DMS 273 (cell line): ENCODE data around the gene AHRR.
"Not testable (repeated sequence)": the region's sequence is repeated elsewhere in the genome, so short reads cannot be mapped to it uniquely, and the experiment has no call there.

Source experiments
- DNase-seq: peaks from one replicate; lab custom pipeline; 2025; ENCODE audit not compliant: unreplicated experiment; lab: John Stamatoyannopoulos, UW

The AHRR gene

DNA sequence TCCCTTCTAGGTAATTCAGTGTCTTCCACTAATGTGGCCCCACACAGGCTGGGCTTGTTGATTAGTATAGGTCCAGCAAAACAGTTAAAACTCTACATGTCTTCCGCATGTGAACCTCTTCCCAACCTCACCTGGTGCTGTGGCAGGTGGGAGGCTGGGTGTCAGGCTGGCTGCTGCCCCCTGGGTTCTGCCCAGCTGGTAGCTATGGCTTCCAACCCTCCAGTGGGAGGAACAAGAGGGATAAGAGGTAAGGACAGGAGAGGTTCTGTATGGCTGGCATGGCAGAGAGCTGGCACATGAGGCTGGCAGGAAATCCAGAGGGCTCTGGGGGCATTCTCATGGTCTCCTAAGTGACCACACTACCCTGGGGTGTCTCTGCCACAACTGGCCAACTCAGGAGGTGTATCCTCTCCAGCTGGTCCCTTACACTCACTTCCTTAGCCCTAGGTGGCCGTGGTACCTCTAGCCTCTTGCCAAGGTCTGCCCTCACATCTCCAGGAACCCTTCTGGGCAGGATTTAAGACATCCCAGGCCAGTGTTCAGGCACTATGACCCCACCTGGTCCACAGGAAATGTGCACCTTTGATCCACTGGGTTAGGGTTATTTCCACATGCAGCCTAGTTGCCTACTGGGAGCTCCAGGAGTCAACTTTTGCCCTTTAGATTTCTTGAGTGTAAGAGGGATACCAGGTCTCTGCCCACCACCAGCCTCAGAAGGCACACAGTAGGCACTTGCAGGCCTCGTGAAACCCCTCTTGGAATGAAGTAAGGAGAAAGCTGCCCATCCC is 41.7 kb downstream of the AHRR start:
- DNase-seq = no peak

- no peak for DNase-seq
Measured at GRCh38 chr5:364497-364896, 43.0 kb downstream of the AHRR start.

- DNase-seq = no peak
Measured at GRCh38 chr5:366541-367357, 45.2 kb downstream of the AHRR start.

DNA sequence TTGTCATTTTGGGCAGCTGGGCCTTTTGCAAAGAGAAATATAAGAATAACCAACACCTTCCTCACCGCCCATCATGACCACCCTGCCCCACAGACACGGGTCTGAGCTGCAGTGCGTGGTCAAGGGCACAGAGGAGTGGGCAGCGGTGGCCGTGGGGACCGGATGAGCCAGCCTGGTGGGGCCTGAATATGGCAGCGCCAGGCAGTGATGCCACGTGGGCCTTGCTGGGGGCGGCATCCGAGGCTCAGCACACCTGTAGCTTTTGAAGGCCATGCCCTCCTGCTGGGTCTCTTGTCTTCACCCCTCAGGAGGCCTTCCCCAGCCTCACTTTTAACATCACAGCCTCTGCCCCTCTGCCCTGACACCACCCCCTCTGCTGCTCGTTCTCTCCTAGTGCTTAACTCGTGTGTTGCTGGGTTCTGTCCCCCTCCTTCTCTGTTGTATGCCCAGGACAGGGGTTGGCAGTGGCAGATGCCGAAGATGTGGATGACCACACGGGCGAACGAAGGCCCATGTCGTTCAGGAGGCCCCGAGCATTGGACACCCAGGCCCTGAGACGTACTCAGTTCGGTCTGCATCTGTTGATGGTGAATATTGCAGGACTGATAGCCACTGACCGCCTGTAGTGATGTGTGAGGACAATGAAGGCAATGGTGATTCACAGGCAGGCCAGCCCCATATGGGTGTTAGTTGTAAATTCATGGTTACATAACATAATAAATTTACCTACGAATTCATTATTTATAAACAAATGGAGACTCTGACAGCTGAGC is 46.0 kb downstream of the AHRR start:
- DNase-seq = no peak

DNA sequence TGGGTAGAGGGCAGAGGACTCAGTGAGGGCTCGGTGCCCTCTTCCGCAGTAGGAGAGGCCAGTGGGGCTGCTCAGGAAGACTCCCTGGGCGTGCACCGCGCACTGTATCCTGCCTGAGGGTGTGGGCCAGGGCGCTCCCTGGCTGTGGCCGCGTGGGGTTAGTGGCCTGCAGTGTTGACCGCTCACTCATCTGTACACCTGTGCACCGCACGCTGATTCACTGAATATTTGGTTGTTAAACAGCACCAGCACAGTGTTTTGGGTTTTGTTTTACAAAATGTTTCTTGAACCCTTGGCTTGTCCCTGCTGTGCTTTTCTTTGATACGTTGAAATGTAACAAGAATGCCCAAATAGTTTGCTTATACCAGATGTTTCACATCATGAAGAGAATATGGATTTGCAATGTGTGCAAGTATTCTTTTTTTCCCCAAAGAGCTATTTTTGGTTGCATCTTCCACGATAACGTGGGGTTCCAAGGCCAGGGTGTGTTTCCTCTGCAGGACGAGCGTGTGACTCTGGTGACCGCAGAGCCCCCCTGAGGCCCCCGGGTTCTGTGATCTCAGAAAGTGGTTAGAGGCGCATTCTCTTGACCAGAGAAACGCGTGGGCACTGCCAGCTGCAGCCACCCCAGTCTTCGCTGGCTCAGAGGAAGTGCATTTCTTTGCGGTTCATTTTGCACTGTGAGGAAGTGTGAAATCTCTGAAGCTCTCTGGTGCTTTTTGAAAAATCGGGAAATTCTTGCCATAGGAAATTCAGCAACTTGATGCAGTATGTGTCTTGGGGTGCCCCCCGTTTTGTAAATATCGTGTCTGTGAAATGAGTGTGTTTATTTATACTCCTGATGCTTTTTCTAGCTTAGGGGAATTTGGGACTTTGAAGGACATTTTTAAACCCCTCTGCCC is 46.9 kb downstream of the AHRR start:
- DNase-seq = no peak

GRCh38 chr5:369151-369868 is 47.8 kb downstream of the AHRR start:
- no peak for DNase-seq

- DNase-seq = not testable (repeated sequence)
Measured at GRCh38 chr5:369869-370236, 48.3 kb downstream of the AHRR start.

GRCh38 chr5:370311-370958 is 48.9 kb downstream of the AHRR start:
- DNase-seq = no peak

GRCh38 chr5:370959-371810 is 49.7 kb downstream of the AHRR start:
- DNase-seq = no peak

- DNase-seq = no peak
Measured at GRCh38 chr5:371811-372555, 50.5 kb downstream of the AHRR start.

DNA sequence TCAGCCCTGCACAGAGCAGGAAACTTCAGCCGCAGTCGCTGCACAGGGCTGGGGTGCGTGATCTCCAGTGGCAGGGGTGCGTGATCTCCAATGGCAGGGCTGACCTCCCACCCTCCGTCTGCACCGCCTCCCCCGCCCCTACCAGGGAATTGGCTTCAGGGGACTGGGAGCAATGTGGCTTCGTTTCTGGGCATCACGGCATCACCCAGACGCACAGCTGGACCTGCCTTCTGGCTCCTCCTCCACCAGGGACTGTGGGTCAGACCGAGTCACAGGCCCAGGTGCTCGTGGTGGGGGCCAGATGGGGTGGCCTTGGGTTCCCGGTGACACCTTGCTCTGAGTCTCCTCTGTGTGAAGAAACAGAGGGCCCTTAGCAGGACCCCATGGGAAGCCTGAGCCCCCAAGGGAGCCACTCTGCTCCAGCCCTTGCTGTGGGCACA is 51.1 kb downstream of the AHRR start:
- DNase-seq = no peak

DNA sequence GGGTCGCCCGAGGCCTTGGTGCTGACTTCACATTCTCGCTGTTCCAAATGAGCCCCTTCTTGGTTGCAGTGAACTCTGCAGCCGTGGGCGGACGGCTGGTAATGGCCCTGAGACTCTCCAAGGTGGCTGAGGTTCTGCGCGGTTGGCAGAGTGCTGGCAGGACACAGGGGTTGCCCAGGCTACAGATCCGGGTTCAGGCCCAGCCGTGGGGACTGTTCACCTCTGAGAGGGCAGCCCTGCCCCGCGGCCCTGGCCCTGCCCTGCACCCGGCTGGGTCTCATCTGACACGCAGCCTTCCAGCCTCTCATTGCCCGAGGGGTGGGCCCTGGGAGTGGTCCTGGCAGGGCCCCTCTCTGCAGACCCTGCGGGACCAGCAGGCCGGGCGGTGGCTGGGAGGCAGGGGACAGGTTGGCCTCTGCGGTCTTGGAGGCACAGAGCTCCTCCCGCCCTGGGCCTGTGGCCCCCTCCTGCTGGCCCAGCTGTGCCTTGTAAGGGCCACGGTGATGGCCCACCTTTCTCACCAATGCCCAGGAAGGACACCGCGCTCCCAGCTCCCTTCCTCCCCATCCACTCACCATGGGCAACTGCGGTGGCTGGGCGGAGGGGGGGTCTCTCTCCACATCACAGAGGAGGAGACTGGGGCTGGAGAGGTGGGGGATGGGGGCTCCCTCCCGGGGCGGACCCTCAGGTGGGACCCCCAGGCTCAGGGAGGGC is 51.6 kb downstream of the AHRR start:
- DNase-seq = peak; percentile 55

DNA sequence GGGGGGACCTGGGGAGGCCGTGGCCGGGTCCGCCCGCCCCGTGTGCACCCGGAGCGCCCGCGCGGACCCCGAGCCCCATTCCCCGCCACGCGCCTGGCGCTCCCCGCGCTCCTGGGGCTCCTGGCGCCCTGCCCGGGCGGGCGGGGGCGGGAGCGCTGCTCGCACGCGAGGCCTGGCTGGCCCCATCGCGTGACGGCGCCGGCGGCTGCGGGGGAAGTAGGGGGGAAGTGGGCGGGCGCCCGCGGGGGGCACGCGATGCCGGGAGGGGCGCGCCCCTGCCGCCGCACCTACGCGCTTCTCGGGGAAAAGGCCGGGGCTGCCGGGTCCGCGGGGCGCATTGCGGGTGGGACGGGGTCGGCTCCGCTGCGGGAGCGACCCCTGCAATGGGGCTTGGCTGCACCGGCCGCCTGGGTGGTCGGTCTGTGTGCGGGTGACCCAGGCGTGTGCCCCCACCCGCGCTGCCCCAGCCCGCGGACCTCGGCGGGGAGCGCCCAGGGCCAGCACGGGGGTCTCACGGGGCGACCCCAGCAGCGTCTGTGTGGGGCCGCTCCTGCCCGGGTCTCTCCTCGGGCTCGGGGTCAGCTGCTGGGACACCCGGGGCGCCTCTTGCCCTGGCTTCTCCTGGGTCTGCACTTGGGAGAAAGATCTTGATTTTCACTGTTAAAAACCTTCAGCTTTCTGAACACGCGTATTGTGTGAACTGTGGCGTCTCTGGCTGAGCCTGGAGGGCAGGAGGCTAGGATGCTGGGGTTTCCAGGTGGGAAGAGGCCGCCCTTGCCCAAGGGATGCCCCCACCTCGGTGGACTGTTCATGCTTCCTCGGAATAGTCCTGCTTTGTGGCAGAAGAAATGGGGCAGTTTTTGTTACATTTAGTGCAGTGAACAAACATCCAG is 52.4 kb downstream of the AHRR start:
- DNase-seq = peak; percentile 80

- no peak for DNase-seq
Measured at GRCh38 chr5:374631-375335, 53.3 kb downstream of the AHRR start.

DNA sequence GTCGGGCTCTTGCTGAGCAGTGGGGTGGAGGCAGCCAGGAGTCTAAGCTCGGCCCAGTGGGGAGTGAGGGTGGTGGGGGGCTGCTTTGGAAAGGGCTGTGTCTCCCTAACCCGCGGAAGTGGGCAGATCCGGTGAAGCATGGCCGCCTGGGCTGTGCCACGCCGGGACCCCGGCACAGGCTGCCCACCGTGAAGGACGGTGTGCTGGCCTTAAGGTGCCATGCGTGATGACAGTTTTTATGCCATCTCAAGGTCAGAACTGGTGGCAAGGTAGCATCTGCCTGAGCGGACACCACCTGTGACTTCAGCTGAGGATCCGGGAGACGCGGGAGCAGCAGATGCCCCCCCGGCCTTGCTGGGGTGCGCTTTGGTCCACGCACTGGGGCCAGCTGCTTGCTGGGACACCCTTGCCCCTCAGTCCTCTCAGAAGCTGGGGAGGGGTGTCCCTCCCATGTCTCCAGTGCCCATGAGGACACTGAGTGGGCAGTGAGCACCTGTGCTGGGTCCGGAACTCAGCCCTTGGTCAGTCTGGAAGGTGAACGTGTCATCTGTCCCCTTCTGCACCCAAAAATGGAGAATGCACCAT is 53.9 kb downstream of the AHRR start:
- DNase-seq = no peak
